K562 (cell line): ENCODE results near the gene COL5A1. TPM values are rescaled to one million over a fixed set of nuclear protein-coding genes. Genes with fewer than 3 reads are reported as not detected.

Experiments used
- BCLAF1 ChIP-seq, 2 experiments: fragments of 450-650 bp in 1 of 2; IDR thresholded peaks; 2 replicates each; pipeline ENCODE4 v1.6.1; 2011 to 2017; ENCODE audit warnings: low read depth in 2 of 2, antibody characterized with exemption in 1 of 2, borderline replicate concordance in 1 of 2, low read length in 1 of 2, mild to moderate bottlenecking in 1 of 2, mixed read lengths in 1 of 2; ENCODE audit not compliant: control insufficient read depth in 1 of 2
- KAT8 ChIP-seq: fragments of 450-650 bp; IDR thresholded peaks from 2 replicates; pipeline ENCODE4 v1.6.1; 2016; ENCODE audit warnings: low read depth, mild to moderate bottlenecking
- MTF1 ChIP-seq: fragments of 250-450 bp; sonication (Bioruptor Pico); IDR thresholded peaks from 2 replicates; pipeline ENCODE4 v1.9.0; 2021; ENCODE audit warnings: moderate library complexity, mild to moderate bottlenecking, inconsistent platforms, borderline replicate concordance
- polyA plus RNA-seq, 8 experiments: library from polyadenylated mRNA; depleted of rRNA in 4 of 8; stranded (reverse) in 5 of 8; unstranded in 3 of 8; fragments of >200 nt; fragmentation: Nextera tagmentation in 2 of 8; fragmentation: Illumina TruSeq in 1 of 8; extraction: Ambion mirVana in 2 of 8; extraction: Trizol in 1 of 8; gene quantifications; 2 replicates each; pipeline versions ENCODE4 v1.2.1 to v1.2.3, GENCODE V29; 2011 to 2014; ENCODE audit warnings: inconsistent platforms in 1 of 8, missing spikeins in 1 of 8
- total RNA-seq, 7 experiments: library from RNA; depleted of rRNA in 6 of 7; stranded (reverse); fragments of >200 nt in 6 of 7; fragmentation: Illumina TruSeq in 2 of 7; extraction: Trizol in 2 of 7; gene quantifications; 2 replicates each; pipeline versions ENCODE4 v1.2.1 to v1.2.3, GENCODE V29; 2011 to 2021; ENCODE audit warnings: low replicate concordance in 1 of 7
- TF ChIP-seq, protein P1 (sequence below), 2 experiments: fragments of 450-650 bp; IDR thresholded peaks; 2 replicates each; pipeline ENCODE4 v1.6.1; 2016

COL5A1 gene
- total and polyA plus RNA-seq, 9 of the 15 experiments (the other 6 are each of a cell fraction or from before 2014, with no cell fraction given): under 0.01 to 0.13 (median 0.04) TPM; not detected in 6

DNA sequence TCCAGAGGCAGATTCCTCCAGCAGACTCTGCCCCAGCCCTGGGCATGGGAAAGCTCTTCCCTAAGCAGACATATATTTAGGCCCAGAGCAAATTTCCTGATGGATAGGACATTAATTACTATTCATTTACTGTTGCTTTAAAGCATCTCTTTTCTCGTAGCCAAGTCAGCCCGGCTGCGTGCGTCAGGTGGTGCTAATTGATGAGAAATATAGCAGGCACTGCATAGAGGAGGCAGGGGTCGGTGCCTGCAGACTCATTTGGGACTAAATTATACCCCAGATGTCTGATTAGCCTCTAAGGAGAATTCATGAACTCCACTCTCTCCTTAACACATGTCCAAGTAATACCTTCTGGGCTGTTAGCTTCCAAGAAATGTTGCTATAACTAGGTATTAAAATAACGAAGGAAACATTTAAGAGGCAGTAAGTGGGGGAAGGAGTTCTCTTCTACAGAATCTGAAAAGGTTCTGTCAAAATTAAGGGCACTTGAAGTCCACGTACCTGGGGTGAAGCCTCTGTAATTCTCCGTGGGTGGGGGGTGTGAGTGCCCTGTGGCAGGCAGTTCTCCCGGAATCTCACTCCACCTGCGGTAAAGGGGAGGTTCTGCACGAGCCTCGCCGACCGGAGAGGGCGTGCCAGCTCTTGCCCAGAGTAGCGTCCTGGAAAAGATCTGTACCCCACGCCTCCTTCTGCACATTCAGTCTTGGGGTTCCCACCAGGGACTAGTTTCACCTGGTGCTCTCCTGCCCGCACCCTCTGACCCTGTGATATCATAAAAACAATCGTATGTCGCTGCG, 123.1 kb downstream of the COL5A1 start (continued):
- TF ChIP-seq, protein P1, sequence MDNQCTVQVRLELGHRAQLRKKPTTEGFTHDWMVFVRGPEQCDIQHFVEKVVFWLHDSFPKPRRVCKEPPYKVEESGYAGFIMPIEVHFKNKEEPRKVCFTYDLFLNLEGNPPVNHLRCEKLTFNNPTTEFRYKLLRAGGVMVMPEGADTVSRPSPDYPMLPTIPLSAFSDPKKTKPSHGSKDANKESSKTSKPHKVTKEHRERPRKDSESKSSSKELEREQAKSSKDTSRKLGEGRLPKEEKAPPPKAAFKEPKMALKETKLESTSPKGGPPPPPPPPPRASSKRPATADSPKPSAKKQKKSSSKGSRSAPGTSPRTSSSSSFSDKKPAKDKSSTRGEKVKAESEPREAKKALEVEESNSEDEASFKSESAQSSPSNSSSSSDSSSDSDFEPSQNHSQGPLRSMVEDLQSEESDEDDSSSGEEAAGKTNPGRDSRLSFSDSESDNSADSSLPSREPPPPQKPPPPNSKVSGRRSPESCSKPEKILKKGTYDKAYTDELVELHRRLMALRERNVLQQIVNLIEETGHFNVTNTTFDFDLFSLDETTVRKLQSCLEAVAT (IDR thresholded peaks at IDR 0.05): no peak
- TF ChIP-seq KAT8: no peak
- TF ChIP-seq MTF1 (CRISPR knock-in tag): no peak
- TF ChIP-seq BCLAF1 (IDR thresholded peaks at IDR 0.05; ENCODE audit: borderline replicate concordance in 1 of 2, control insufficient read depth in 1 of 2, low read depth in 2 of 2, low read length in 1 of 2): no peak
